HepG2 (cell line): ENCODE measurements around the gene CADM4. TPM values are rescaled to one million over a fixed set of nuclear protein-coding genes. Genes with fewer than 3 reads are reported as not detected.

Experiments
- CBX2 ChIP-seq, 2 experiments: fragments of 200-600 bp in 1 of 2; sonication (generic); formaldehyde crosslinking in 1 of 2; IDR thresholded peaks; 2 replicates each; pipeline versions ENCODE4 v1.7.0 to v1.8.1; 2018 to 2022; ENCODE audit warnings: low read depth in 2 of 2, low read length in 1 of 2, mild to moderate bottlenecking in 1 of 2, missing genetic modification reagents in 1 of 2
- CC2D1A ChIP-seq: sonication (generic); formaldehyde crosslinking; IDR thresholded peaks from 2 replicates; pipeline ENCODE4 v1.8.1; 2023; ENCODE audit warnings: mild to moderate bottlenecking, missing genetic modification reagents
- CEBPB ChIP-seq: IDR thresholded peaks from 2 replicates; pipeline ENCODE4 v1.6.1; 2011; ENCODE audit warnings: low read depth, low read length, improper control_type of control experiment, borderline replicate concordance
- CENPT ChIP-seq: sonication (generic); formaldehyde crosslinking; IDR thresholded peaks from 2 replicates; pipeline ENCODE4 v1.8.0; 2022; ENCODE audit warnings: low read depth, mild to moderate bottlenecking, moderate library complexity, missing genetic modification reagents
- CREM ChIP-seq, 2 experiments: sonication (generic) in 1 of 2; formaldehyde crosslinking in 1 of 2; IDR thresholded peaks; 2 replicates each; pipeline versions ENCODE4 v1.4.0 to v1.6.1; 2016 to 2020; ENCODE audit warnings: antibody characterized with exemption in 1 of 2, mild to moderate bottlenecking in 1 of 2, missing genetic modification reagents in 1 of 2
- FOXC1 ChIP-seq: sonication (generic); formaldehyde crosslinking; IDR thresholded peaks from 2 replicates; pipeline ENCODE4 v1.8.0; 2022; ENCODE audit warnings: mild to moderate bottlenecking, missing genetic modification reagents, borderline replicate concordance
- HDAC6 ChIP-seq: fragments of 200-600 bp; sonication (generic); IDR thresholded peaks from 2 replicates; pipeline ENCODE4 v1.7.0; 2017; ENCODE audit warnings: mild to moderate bottlenecking, antibody characterized with exemption, low read length, low read depth
- IKZF5 ChIP-seq: IDR thresholded peaks from 2 replicates; pipeline ENCODE4 v1.6.1; 2018; ENCODE audit warnings: missing genetic modification reagents, mild to moderate bottlenecking, missing compliant biosample characterization
- JUNB ChIP-seq: sonication (generic); formaldehyde crosslinking; IDR thresholded peaks from 2 replicates; pipeline ENCODE4 v1.8.0; 2022; ENCODE audit warnings: missing genetic modification reagents, mild to moderate bottlenecking, borderline replicate concordance
- KMT2B ChIP-seq: IDR thresholded peaks from 2 replicates; pipeline ENCODE4 v1.6.1; 2016; ENCODE audit warnings: missing genetic modification reagents, missing compliant biosample characterization
- MED13 ChIP-seq: sonication (generic); formaldehyde crosslinking; IDR thresholded peaks from 2 replicates; pipeline ENCODE4 v1.5.0; 2020; ENCODE audit warnings: missing genetic modification reagents
- PAF1 ChIP-seq: IDR thresholded peaks from 2 replicates; pipeline ENCODE4 v1.6.1; 2016; ENCODE audit warnings: missing genetic modification reagents, missing compliant biosample characterization
- PRPF4 ChIP-seq: fragments of 200-400 bp; formaldehyde crosslinking; IDR thresholded peaks from 2 replicates; pipeline ENCODE4 v1.6.1; 2016; ENCODE audit warnings: low read length, low read depth; ENCODE audit not compliant: poor library complexity, severe bottlenecking
- SRY ChIP-seq: sonication (generic); formaldehyde crosslinking; IDR thresholded peaks from 2 replicates; pipeline ENCODE4 v1.8.0; 2022; ENCODE audit warnings: mild to moderate bottlenecking, missing genetic modification reagents
- TCF7L2 ChIP-seq: IDR thresholded peaks from 2 replicates; pipeline ENCODE4 v1.6.1; 2011; ENCODE audit warnings: mild to moderate bottlenecking, low read depth, low read length, moderate library complexity
- TEAD3 ChIP-seq: optimal IDR thresholded peaks from 2 replicates; pipeline ENCODE3; 2016; ENCODE audit warnings: borderline replicate concordance
- ZHX2 ChIP-seq, 2 experiments: sonication (generic) in 1 of 2; formaldehyde crosslinking in 1 of 2; IDR thresholded peaks; 2 replicates each; pipeline versions ENCODE4 v1.6.1 to v1.9.0; 2014 to 2022; ENCODE audit warnings: antibody characterized with exemption in 1 of 2, borderline replicate concordance in 1 of 2, inconsistent platforms in 1 of 2, low read depth in 1 of 2, missing genetic modification reagents in 1 of 2
- ZNF7 ChIP-seq: IDR thresholded peaks from 2 replicates; pipeline ENCODE4 v1.6.1; 2016; ENCODE audit warnings: missing biosample characterization, missing genetic modification reagents
- polyA plus RNA-seq, 8 experiments: library from polyadenylated mRNA; depleted of rRNA in 3 of 8; stranded (reverse) in 7 of 8; unstranded in 1 of 8; fragments of >200 nt; fragmentation: Illumina TruSeq in 4 of 8; extraction: Trizol in 4 of 8; gene quantifications; 2 replicates each; pipeline versions ENCODE4 v1.2.1 to v1.2.3, GENCODE V29; 2011 to 2016; ENCODE audit warnings: low read depth in 4 of 8, missing spikeins in 1 of 8, mixed read lengths in 1 of 8; ENCODE audit not compliant: insufficient read depth in 1 of 8
- total RNA-seq, 5 experiments: library from RNA; depleted of rRNA; stranded (reverse); fragments of >200 nt; fragmentation: Illumina TruSeq; extraction: Trizol; gene quantifications; 2 replicates each; pipeline ENCODE4 v1.2.3, GENCODE V29; 2016; ENCODE audit warnings: low read depth in 1 of 5

The CADM4 gene
- total and polyA plus RNA-seq, 2 of the 13 experiments (the other 11 are each of a cell fraction or from before 2014, with no cell fraction given) = 8.5 to 16.0 TPM

GRCh38 chr19:43619262-43620060 is 20.2 kb downstream of the CADM4 start, which contains the start of gene ZNF428 (continued):
- no peak for TF ChIP-seq HDAC6
- peak; percentile 9; the same call in 1 of the 2 replicates for TF ChIP-seq CREM (IDR thresholded peaks at IDR 0.05)
- TF ChIP-seq CREM (CRISPR knock-in tag; IDR thresholded peaks at IDR 0.05) = no peak
- TF ChIP-seq CC2D1A = no peak
- no peak for TF ChIP-seq CEBPB
- no peak for TF ChIP-seq PAF1 (CRISPR knock-in tag)
- TF ChIP-seq PRPF4 = no peak
- TF ChIP-seq TEAD3 (CRISPR knock-in tag) = no peak
- TF ChIP-seq TCF7L2 = no peak
- no peak for TF ChIP-seq CBX2 (IDR thresholded peaks at IDR 0.05; ENCODE audit: low read depth, low read length)
- no peak for TF ChIP-seq CBX2 (CRISPR knock-in tag; IDR thresholded peaks at IDR 0.05; ENCODE audit: low read depth)
- no peak for TF ChIP-seq JUNB (CRISPR knock-in tag)
- peak; percentile 94 for TF ChIP-seq FOXC1 (CRISPR knock-in tag)
- TF ChIP-seq ZNF7 (CRISPR knock-in tag) = no peak
- no peak; the same call in 1 of the 2 replicates for TF ChIP-seq CENPT (CRISPR knock-in tag)
- TF ChIP-seq ZHX2 (IDR thresholded peaks at IDR 0.05; ENCODE audit: low read depth) = 0 out of 2 replicates have a peak, but pooled peaks have one; percentile 2
- TF ChIP-seq ZHX2 (CRISPR knock-in tag; IDR thresholded peaks at IDR 0.05; ENCODE audit: borderline replicate concordance) = peak; percentile 95
- TF ChIP-seq MED13 (CRISPR knock-in tag) = peak; percentile 86
- peak; percentile 78; the same call in 1 of the 2 replicates for TF ChIP-seq SRY (CRISPR knock-in tag)
- peak; percentile 55; the same call in 1 of the 2 replicates for TF ChIP-seq KMT2B
- no peak for TF ChIP-seq IKZF5
